RWPE2 (cell line): Measurements from ENCODE around the gene PHF12.

Experiments used
- ATAC-seq: fragments of 200-7000 bp; cut with Tn5 transposase; 3 replicates; pipeline ENCODE4 v1.9.1; 2021; ENCODE audit warnings: low read depth
- DNase-seq: peaks from one replicate; pipeline ENCODE4 v3.0.0-alpha.2; 2020; ENCODE audit warnings: low spot score
- H3K27ac ChIP-seq: fragments of 450-650 bp; 2 replicates; pipeline ENCODE4 v1.5.1; 2017; ENCODE audit warnings: mild to moderate bottlenecking; ENCODE audit not compliant: poor library complexity, severe bottlenecking
- H3K27me3 ChIP-seq: fragments of 250-450 bp; sonication (Bioruptor Pico); 2 replicates; pipeline ENCODE4 v1.5.1; 2021; ENCODE audit warnings: mild to moderate bottlenecking, moderate library complexity; ENCODE audit not compliant: insufficient read depth, poor library complexity, severe bottlenecking
- H3K36me3 ChIP-seq: fragments of 250-450 bp; sonication (Bioruptor Pico); 2 replicates; pipeline ENCODE4 v1.5.1; 2020; ENCODE audit warnings: low read depth, mild to moderate bottlenecking, moderate library complexity
- H3K4me1 ChIP-seq: fragments of 250-450 bp; sonication (Bioruptor Pico); 2 replicates; pipeline ENCODE4 v1.5.1; 2021; ENCODE audit warnings: mild to moderate bottlenecking, moderate library complexity; ENCODE audit not compliant: insufficient read depth, poor library complexity, severe bottlenecking
- H3K4me3 ChIP-seq: fragments of 250-450 bp; sonication (Bioruptor Pico); 2 replicates; pipeline ENCODE4 v1.5.1; 2021; ENCODE audit warnings: mild to moderate bottlenecking, moderate library complexity; ENCODE audit not compliant: severe bottlenecking
- H3K9me3 ChIP-seq: fragments of 250-450 bp; sonication (Bioruptor Pico); 2 replicates; pipeline ENCODE4 v1.5.1; 2021; ENCODE audit warnings: mild to moderate bottlenecking, moderate library complexity; ENCODE audit not compliant: severe bottlenecking
- TF ChIP-seq, protein P1 (sequence below): fragments of 450-650 bp; IDR thresholded peaks from one replicate; pipeline ENCODE4 v1.5.1; 2017; ENCODE audit warnings: mild to moderate bottlenecking, moderate library complexity; ENCODE audit not compliant: poor library complexity, severe bottlenecking

Gene PHF12

DNA sequence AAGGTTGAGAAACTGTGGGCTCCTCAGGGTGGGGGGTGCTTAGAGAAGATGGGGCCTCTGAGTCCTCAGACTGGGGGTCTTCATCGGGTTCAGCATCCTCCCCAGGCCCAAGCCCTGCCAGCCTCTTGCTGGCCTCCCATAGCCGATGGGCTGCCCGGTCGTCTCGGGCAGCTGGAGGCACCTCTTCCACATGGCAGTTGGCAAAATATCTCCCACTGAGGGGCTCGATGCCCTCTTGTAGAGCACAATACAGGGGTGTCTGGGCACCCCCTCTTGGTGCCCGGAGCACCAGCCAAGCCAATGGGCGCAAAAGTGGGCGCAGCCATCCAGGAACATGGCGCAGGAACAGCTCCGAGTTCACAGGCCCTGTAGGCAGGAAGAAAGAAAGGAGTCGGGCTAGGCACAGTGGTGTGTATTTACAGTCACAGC is 52.8 kb downstream of the PHF12 start:
- Histone ChIP-seq H3K27me3 (no peaks in the 10 kb centered on the region), H3K4me3 (no peak overlapping the region), H3K27ac (peak overlapping the region; percentile 88), H3K4me1 (peaks cover 15% of the 10 kb centered on the region), H3K36me3 (0 out of 2 replicates have a peak, but pooled peaks cover 13% of the 10 kb centered on the region), H3K9me3 (no peaks in the 10 kb centered on the region)
- DNase-seq (no peak), ATAC-seq (no peak)
- TF ChIP-seq, protein P1, sequence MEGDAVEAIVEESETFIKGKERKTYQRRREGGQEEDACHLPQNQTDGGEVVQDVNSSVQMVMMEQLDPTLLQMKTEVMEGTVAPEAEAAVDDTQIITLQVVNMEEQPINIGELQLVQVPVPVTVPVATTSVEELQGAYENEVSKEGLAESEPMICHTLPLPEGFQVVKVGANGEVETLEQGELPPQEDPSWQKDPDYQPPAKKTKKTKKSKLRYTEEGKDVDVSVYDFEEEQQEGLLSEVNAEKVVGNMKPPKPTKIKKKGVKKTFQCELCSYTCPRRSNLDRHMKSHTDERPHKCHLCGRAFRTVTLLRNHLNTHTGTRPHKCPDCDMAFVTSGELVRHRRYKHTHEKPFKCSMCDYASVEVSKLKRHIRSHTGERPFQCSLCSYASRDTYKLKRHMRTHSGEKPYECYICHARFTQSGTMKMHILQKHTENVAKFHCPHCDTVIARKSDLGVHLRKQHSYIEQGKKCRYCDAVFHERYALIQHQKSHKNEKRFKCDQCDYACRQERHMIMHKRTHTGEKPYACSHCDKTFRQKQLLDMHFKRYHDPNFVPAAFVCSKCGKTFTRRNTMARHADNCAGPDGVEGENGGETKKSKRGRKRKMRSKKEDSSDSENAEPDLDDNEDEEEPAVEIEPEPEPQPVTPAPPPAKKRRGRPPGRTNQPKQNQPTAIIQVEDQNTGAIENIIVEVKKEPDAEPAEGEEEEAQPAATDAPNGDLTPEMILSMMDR: no peak

DNA sequence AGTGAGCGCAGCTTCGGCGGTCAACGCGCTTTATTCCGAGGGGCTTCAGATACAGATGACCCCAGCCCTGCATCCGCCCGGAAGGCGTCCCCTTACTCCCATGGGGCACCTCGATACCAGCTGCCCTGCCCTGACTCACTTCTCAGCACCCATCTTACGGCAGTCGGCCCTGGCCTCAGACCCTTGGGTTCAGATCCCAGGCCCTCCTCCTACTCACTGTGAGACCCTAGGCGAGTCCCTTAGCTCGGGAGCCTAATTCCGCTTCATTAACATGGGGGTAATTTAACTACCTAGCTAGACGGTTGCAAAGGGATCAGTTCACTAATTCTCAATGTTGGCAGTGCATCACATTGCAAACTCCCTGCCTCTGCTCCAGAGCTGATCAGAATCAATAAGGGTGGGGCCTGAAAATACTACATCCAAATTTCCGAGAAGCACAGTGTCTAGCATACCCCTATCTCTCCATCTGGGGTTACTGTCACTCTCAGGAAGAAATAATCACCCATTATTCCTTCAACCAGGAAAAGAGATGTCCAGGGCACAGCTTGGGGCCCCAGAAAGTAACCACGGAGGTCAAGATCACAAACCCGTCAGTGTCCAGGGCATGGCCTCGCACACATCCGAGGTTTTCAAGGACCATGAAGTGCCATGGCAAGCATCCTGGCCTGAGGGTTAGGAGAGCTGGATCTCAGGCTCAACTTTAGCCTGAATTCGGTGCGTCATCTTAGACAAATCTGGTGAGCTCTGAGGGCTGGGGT is 53.4 kb downstream of the PHF12 start:
- peak overlapping the region; percentile 88 for H3K27ac ChIP-seq
- peaks cover 21% of the 10 kb centered on the region for H3K4me1 ChIP-seq
- no peaks in the 10 kb centered on the region for H3K27me3 ChIP-seq
- no peak for ATAC-seq
- TF ChIP-seq, protein P1: peak; percentile 4
- 0 out of 2 replicates have a peak, but pooled peaks cover 14% of the 10 kb centered on the region for H3K36me3 ChIP-seq
- H3K4me3 ChIP-seq: peak overlapping the region; percentile 53
- DNase-seq: no peak
- no peaks in the 10 kb centered on the region for H3K9me3 ChIP-seq

DNA sequence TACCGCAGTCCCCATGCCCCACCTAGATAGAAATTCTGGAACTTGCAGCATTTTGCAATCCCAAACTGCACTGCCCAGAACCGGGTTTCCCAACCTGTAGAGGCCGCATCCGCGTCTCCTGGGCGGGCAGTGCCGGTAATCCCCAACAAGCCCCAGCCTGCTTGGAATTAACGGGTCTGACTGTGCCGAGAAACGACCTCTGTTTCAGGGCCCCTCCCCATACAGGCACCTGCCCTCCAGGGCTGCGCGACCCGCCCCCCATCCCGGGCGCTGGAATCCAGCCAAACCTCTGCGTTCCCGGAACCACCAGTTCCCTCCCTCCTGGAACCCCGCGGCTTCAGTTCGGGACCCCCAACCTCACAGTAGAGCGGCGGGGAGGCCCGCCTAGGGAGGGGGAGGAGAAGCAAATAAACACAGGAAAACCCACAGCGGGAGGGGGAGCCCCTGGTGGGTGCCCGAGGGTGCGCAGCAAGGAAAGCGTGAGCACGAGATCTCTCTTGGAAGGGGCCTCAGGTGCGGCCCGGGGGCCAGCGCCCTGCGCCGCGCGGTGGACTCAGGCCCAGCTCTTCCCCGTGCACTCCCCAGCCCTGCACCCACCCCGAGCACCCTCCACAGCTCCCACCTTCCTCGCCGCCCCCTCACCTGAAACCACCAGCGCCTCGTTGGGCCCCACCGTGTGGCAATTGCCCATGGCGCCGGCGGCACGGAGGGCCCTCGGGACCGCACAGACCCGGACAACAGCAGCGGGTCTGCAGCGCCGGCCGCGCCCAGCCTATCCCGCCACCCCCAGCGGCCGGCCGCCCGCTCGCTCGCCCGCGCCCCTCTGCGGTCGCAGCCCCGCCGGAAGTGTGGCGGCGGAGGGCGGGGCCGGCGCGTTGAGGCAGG is 54.2 kb downstream of the PHF12 start, which contains the start of gene FLOT2:
TSS of gene FLOT2 (minus strand) at position 850 of the 885 bp plus-strand sequence. CDS start at position 691, 159 bp downstream.
- DNase-seq (peak; percentile 92), ATAC-seq (peak; percentile 88)
- H3K4me1 ChIP-seq: peaks cover 24% of the 10 kb centered on the region
- H3K36me3 ChIP-seq: 0 out of 2 replicates have a peak, but pooled peaks cover 14% of the 10 kb centered on the region
- peak within 1 kb of the TSS; percentile 88 for H3K27ac ChIP-seq
- no peaks in the 10 kb centered on the region for H3K9me3 ChIP-seq
- H3K4me3 ChIP-seq: peak within 1 kb of the TSS; percentile 53
- TF ChIP-seq, protein P1: peak; percentile 23
- no peaks in the 10 kb centered on the region for H3K27me3 ChIP-seq

DNA sequence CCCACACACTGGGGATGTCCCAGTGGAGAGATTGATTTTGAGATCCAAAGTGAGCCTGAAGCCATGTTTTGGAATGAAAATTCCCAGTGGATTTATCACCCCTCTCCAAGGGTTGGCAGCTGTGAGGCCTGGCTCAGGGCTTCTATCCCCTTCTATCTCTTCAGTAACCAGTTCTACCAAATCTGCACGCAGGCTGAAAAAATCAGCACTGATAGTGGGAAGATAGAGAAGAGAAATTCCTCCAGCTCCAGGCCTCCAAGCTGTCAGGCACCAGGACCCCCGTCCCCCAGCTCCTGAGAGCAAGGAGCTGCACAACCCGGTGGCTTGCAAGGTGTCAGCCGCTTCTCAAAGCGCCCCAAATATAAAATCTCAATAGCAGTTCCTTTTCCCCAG is 54.8 kb downstream of the PHF12 start:
- Histone ChIP-seq H3K27me3 (no peaks in the 10 kb centered on the region), H3K36me3 (0 out of 2 replicates have a peak, but pooled peaks cover 14% of the 10 kb centered on the region), H3K27ac (peak overlapping the region; percentile 88), H3K4me3 (peak overlapping the region; percentile 53), H3K9me3 (no peaks in the 10 kb centered on the region), H3K4me1 (peaks cover 24% of the 10 kb centered on the region)
- TF ChIP-seq, protein P1: no peak
- ATAC-seq (no peak; the same call in 2 of the 3 replicates), DNase-seq (no peak)
